Sigmoid colon (tissue), 7 donors: Measurements from ENCODE around the gene MMP2. TPM values are rescaled to one million over a fixed set of nuclear protein-coding genes. Genes with fewer than 3 reads are reported as not detected.

Experiments
- DNase-seq: peaks from one replicate; pipeline ENCODE4 v3.0.0-alpha.2; 2019
- H3K27ac ChIP-seq, 4 donors: fragments of 200-600 bp; sonication (generic); one replicate each; pipeline ENCODE4 v1.5.1; 2016 to 2019; ENCODE audit warnings: mild to moderate bottlenecking in 1 of 4
- H3K27me3 ChIP-seq, 3 donors: fragments of 200-600 bp; sonication (generic); one replicate each; pipeline ENCODE4 v1.5.1; 2019; ENCODE audit warnings: mild to moderate bottlenecking in 1 of 3
- H3K36me3 ChIP-seq, 4 donors: fragments of 200-600 bp; sonication (generic); one replicate each; pipeline ENCODE4 v1.5.1; 2016 to 2019
- H3K4me1 ChIP-seq, 4 donors: fragments of 200-600 bp; sonication (generic); one replicate each; pipeline ENCODE4 v1.5.1; 2017 to 2019
- H3K4me3 ChIP-seq, 4 donors: fragments of 200-600 bp; sonication (generic); one replicate each; pipeline ENCODE4 v1.5.1; 2017 to 2019; ENCODE audit warnings: mild to moderate bottlenecking in 2 of 4, moderate library complexity in 1 of 4
- H3K9me3 ChIP-seq, 4 donors: fragments of 200-600 bp in 3 of 4; sonication (generic) in 3 of 4; one replicate each; pipeline versions ENCODE4 v1.5.1 to v1.6.1; 2013 to 2019
- CTCF ChIP-seq, 4 experiments: fragments of 450-650 bp in 3 of 4; fragments of 200-600 bp in 1 of 4; IDR thresholded peaks; one replicate each; pipeline ENCODE4 v1.5.1; 2016 to 2019; ENCODE audit warnings: antibody characterized with exemption in 4 of 4, mild to moderate bottlenecking in 3 of 4, moderate library complexity in 2 of 4
- EP300 ChIP-seq, 4 donors: sonication (generic); formaldehyde crosslinking; IDR thresholded peaks; one replicate each; pipeline ENCODE4 v1.6.1; 2017; ENCODE audit warnings: antibody characterized with exemption in 4 of 4
- POLR2A ChIP-seq, 2 donors: fragments of 450-650 bp; IDR thresholded peaks; one replicate each; pipeline ENCODE4 v1.6.1; 2016; ENCODE audit warnings: antibody characterized with exemption in 2 of 2, mild to moderate bottlenecking in 2 of 2, moderate library complexity in 2 of 2
- POLR2AphosphoS5 ChIP-seq, 4 donors: sonication (generic); formaldehyde crosslinking; IDR thresholded peaks; one replicate each; pipeline ENCODE4 v1.6.1; 2017; ENCODE audit warnings: antibody characterized with exemption in 4 of 4
- WGBS, 2 donors: extraction: QIAGEN DNeasy Blood & Tissue Kit; methylation state at CpG; one replicate each; pipeline ENCODE4 v1.1.7; 2013; 5-methylcytosine and 5-hydroxymethylcytosine counted together
- intact Hi-C: fragments of 100-400 bp; cut with DNase I; formaldehyde crosslinking; loops from one replicate; pipeline ENCODE4 v1.15.1; 2023
- polyA plus RNA-seq, 3 donors: library from polyadenylated mRNA; stranded (reverse); fragments of 200-250 nt; gene quantifications; one replicate each; pipeline ENCODE4 v1.2.3, GENCODE V29; 2013
- total RNA-seq, 4 donors: library from RNA; depleted of rRNA; stranded (reverse); fragments of >200 nt; gene quantifications; one replicate each; pipeline ENCODE4 v1.1.0, GENCODE V29; 2016
- donor health status: healthy with polysubstance abuse.
- donor health status: Bipolar disorder and iron deficiency.
- donor health status: healthy.

Gene MMP2
- 100 to 1,000 TPM; 142 to 280 (median 175) TPM for total RNA-seq
- 10 to 100 TPM in 2 of 3 donors, 1 to 10 TPM in 1; 7.2 to 47.1 (median 38.4) TPM for polyA plus RNA-seq

- Histone ChIP-seq H3K9me3 (no peaks in the 10 kb centered on the region), H3K27ac (peak within 1 kb of the TSS; percentile 79 to 83 (median 81)), H3K36me3 (peaks cover 0 to 14% (median 1%) of the 10 kb centered on the region in 4 donors), H3K27me3 (peaks cover 2 to 35% (median 22%) of the 10 kb centered on the region in 3 donors), H3K4me1 (peaks cover 0 to 29% (median 21%) of the 10 kb centered on the region in 4 donors), H3K4me3 (peak within 1 kb of the TSS; percentile 34 to 68 (median 54))
- TF ChIP-seq POLR2AphosphoS5 (IDR thresholded peaks at IDR 0.05): peak; percentile 43 to 77 (median 65)
- no peak for TF ChIP-seq POLR2A (IDR thresholded peaks at IDR 0.05)
- peak; percentile 93 for DNase-seq
- intact Hi-C loops: no loop called here
- WGBS, 2 donors: 3 to 11% methylated on average over 46 of the region's 46 CpGs
Measured at GRCh38 chr16:55478827-55479429, at the start of gene MMP2. Gene MMP2, plus strand, starts transcription at chr16:55479198. Its CDS starts 282 bp downstream, at chr16:55479480.

GRCh38 chr16:55433030-55433429 lies 46.0 kb upstream of the MMP2 start:
- Histone ChIP-seq H3K9me3 (no peaks in the 10 kb centered on the region), H3K27ac (no peak overlapping the region), H3K4me1 (no peaks in the 10 kb centered on the region), H3K36me3 (no peaks in the 10 kb centered on the region), H3K27me3 (no peaks in the 10 kb centered on the region), H3K4me3 (no peak overlapping the region)
- TF ChIP-seq EP300 (IDR thresholded peaks at IDR 0.05) (no peak), CTCF (IDR thresholded peaks at IDR 0.05) (no peak), POLR2A (IDR thresholded peaks at IDR 0.05) (no peak), POLR2AphosphoS5 (IDR thresholded peaks at IDR 0.05) (no peak)
- intact Hi-C loops: no loop called here
- 28 to 77% methylated on average over 5 of the region's 5 CpGs for WGBS, 2 donors
- DNase-seq: no peak

GRCh38 chr16:55433535-55433934 lies 45.5 kb upstream of the MMP2 start:
- TF ChIP-seq EP300 (IDR thresholded peaks at IDR 0.05): no peak
- Histone ChIP-seq H3K4me1 (no peaks in the 10 kb centered on the region), H3K4me3 (no peak overlapping the region), H3K27ac (no peak overlapping the region), H3K27me3 (no peaks in the 10 kb centered on the region), H3K9me3 (no peaks in the 10 kb centered on the region), H3K36me3 (no peaks in the 10 kb centered on the region)
- WGBS, 2 donors: 86 to 88% methylated on average over 5 of the region's 5 CpGs
- intact Hi-C loops: no loop called here
- DNase-seq: no peak

GRCh38 chr16:55434000-55434399 lies 45.0 kb upstream of the MMP2 start:
- no peak overlapping the region for H3K27ac ChIP-seq
- no peak for DNase-seq

GRCh38 chr16:55435387-55435786 lies 43.6 kb upstream of the MMP2 start:
- 40 to 71% methylated on average over 5 of the region's 5 CpGs for WGBS, 2 donors
- Histone ChIP-seq H3K9me3 (no peaks in the 10 kb centered on the region), H3K4me1 (no peaks in the 10 kb centered on the region), H3K36me3 (no peaks in the 10 kb centered on the region), H3K4me3 (no peak overlapping the region), H3K27me3 (no peaks in the 10 kb centered on the region), H3K27ac (no peak overlapping the region)
- intact Hi-C loops: no loop called here
- TF ChIP-seq EP300 (IDR thresholded peaks at IDR 0.05) (no peak), CTCF (IDR thresholded peaks at IDR 0.05) (no peak), POLR2A (IDR thresholded peaks at IDR 0.05) (no peak), POLR2AphosphoS5 (IDR thresholded peaks at IDR 0.05) (no peak)
- DNase-seq: no peak

More at GRCh38 chr16:55434000-55434399, 45.0 kb upstream of the MMP2 start:
- intact Hi-C loops: no loop called here
- no peaks in the 10 kb centered on the region for H3K27me3 ChIP-seq
- no peaks in the 10 kb centered on the region for H3K9me3 ChIP-seq
- H3K36me3 ChIP-seq: no peaks in the 10 kb centered on the region
- H3K4me1 ChIP-seq: no peaks in the 10 kb centered on the region
- 53 to 67% methylated on average over 4 of the region's 4 CpGs for WGBS, 2 donors
- no peak overlapping the region for H3K4me3 ChIP-seq
- no peak for TF ChIP-seq EP300 (IDR thresholded peaks at IDR 0.05)
- no peak for TF ChIP-seq CTCF (IDR thresholded peaks at IDR 0.05)
- no peak for TF ChIP-seq POLR2AphosphoS5 (IDR thresholded peaks at IDR 0.05)
- TF ChIP-seq POLR2A (IDR thresholded peaks at IDR 0.05): no peak

- DNase-seq: no peak
- 76 to 81% methylated on average over 3 of the region's 3 CpGs for WGBS, 2 donors
- intact Hi-C loops: no loop called here
- Histone ChIP-seq H3K27me3 (no peaks in the 10 kb centered on the region), H3K9me3 (no peaks in the 10 kb centered on the region), H3K36me3 (no peaks in the 10 kb centered on the region), H3K4me1 (no peaks in the 10 kb centered on the region), H3K4me3 (no peak overlapping the region), H3K27ac (no peak overlapping the region)
- TF ChIP-seq POLR2AphosphoS5 (IDR thresholded peaks at IDR 0.05) (no peak), CTCF (IDR thresholded peaks at IDR 0.05) (no peak), EP300 (IDR thresholded peaks at IDR 0.05) (no peak), POLR2A (IDR thresholded peaks at IDR 0.05) (no peak)
Measured at GRCh38 chr16:55436587-55436986, 42.4 kb upstream of the MMP2 start.
